Ectodermal cell (in vitro differentiated cells): ENCODE results near the gene BLM.

Experiments used
- H3K27ac ChIP-seq: 2 replicates; pipeline ENCODE4 v1.7.0; 2013; ENCODE audit warnings: mild to moderate bottlenecking, low read depth, low read length; ENCODE audit not compliant: insufficient read depth, poor library complexity, severe bottlenecking
- H3K27me3 ChIP-seq: 2 replicates; pipeline ENCODE4 v1.7.0; 2013; ENCODE audit warnings: mild to moderate bottlenecking, low read length; ENCODE audit not compliant: insufficient read depth, control insufficient read depth, poor library complexity, severe bottlenecking
- H3K36me3 ChIP-seq: one replicate; pipeline ENCODE4 v1.7.0; 2013; ENCODE audit warnings: low read length; ENCODE audit not compliant: control insufficient read depth, insufficient read depth
- H3K4me1 ChIP-seq: one replicate; pipeline ENCODE4 v1.7.0; 2013; ENCODE audit warnings: low read length; ENCODE audit not compliant: control insufficient read depth, insufficient read depth
- H3K4me3 ChIP-seq: 2 replicates; pipeline ENCODE4 v1.7.0; 2013; ENCODE audit warnings: low read depth, low read length, control low read depth; ENCODE audit not compliant: insufficient read depth
- H3K9me3 ChIP-seq: 2 replicates; pipeline ENCODE4 v1.7.0; 2013; ENCODE audit warnings: mild to moderate bottlenecking, low read length, moderate library complexity; ENCODE audit not compliant: control insufficient read depth
- WGBS, 2 experiments: methylation state at CpG; one replicate each; pipeline ENCODE4 v1.1.7; 2013; ENCODE audit warnings: missing lambda C conversion rate in 2 of 2; 5-methylcytosine and 5-hydroxymethylcytosine counted together

The BLM gene

GRCh38 chr15:90826886-90827435 lies 109.8 kb downstream of the BLM start:
- H3K27ac ChIP-seq: no peak overlapping the region
- H3K9me3 ChIP-seq: no peaks in the 10 kb centered on the region
- no peaks in the 10 kb centered on the region for H3K4me1 ChIP-seq
- WGBS, 2 experiments: 95% methylated on average over 20 of the region's 20 CpGs
- no peaks in the 10 kb centered on the region for H3K27me3 ChIP-seq
- H3K4me3 ChIP-seq: no peak overlapping the region
- H3K36me3 ChIP-seq: no peaks in the 10 kb centered on the region

DNA sequence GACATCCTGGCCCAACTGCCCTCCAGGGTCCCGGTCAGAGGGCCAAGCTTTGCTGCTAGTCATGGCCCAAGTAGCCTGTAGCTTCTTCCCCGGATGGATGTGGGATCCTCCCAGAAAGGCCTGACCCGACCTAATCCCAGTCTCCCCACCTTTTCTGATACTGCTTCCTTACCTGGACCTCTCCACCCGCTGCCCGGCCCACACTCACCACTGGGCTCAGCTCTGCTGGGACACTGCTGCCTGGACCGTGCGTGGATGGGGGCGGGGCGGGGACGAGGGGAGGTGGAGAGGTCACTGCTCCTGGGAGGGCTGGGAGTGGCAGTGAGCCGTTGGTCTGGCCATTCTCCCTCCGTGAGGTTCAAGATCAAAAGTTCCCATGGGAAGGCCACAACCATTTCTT lies 111.0 kb downstream of the BLM start:
- no peaks in the 10 kb centered on the region for H3K4me1 ChIP-seq
- H3K4me3 ChIP-seq: no peak overlapping the region
- no peaks in the 10 kb centered on the region for H3K27me3 ChIP-seq
- 85 to 88% methylated on average over 12 of the region's 12 CpGs for WGBS, 2 experiments
- H3K9me3 ChIP-seq: no peaks in the 10 kb centered on the region
- no peaks in the 10 kb centered on the region for H3K36me3 ChIP-seq
- no peak overlapping the region for H3K27ac ChIP-seq

- Histone ChIP-seq H3K4me3 (no peak overlapping the region), H3K9me3 (no peaks in the 10 kb centered on the region), H3K27ac (no peak overlapping the region), H3K27me3 (no peaks in the 10 kb centered on the region), H3K36me3 (no peaks in the 10 kb centered on the region), H3K4me1 (no peaks in the 10 kb centered on the region)
- 94 to 95% methylated on average over 6 of the region's 6 CpGs for WGBS, 2 experiments
These were observed 112.0 kb downstream of the BLM start for GRCh38 chr15:90829126-90829525.

DNA sequence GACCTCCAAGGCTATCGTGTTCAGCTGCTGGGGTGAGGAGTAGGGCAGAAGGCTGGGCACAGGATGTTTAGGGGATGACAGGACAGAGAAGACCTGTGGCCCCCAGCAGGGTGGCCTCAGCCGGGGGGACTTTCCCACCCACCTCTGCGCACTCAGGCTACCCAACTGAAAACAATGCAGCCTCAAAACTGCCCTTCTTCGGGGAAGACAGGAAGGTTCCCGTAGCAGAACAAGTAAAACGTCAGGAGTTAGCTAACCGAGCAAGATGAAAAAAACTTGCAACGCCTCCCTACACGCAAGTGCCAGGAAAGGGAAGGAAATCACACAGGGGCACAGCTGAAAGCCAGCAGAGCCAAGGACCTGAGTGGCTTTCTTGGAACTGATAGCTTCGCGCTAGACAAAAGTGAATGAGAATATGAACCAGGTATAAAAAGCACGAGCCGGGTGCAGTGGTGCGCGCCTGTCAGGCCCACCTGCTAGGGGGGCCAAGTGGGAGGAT lies 112.8 kb downstream of the BLM start:
- Histone ChIP-seq H3K27me3 (no peaks in the 10 kb centered on the region), H3K27ac (no peak overlapping the region), H3K4me1 (no peaks in the 10 kb centered on the region), H3K9me3 (no peaks in the 10 kb centered on the region), H3K36me3 (no peaks in the 10 kb centered on the region), H3K4me3 (no peak overlapping the region)
- 82 to 85% methylated on average over 15 of the region's 15 CpGs for WGBS, 2 experiments

DNA sequence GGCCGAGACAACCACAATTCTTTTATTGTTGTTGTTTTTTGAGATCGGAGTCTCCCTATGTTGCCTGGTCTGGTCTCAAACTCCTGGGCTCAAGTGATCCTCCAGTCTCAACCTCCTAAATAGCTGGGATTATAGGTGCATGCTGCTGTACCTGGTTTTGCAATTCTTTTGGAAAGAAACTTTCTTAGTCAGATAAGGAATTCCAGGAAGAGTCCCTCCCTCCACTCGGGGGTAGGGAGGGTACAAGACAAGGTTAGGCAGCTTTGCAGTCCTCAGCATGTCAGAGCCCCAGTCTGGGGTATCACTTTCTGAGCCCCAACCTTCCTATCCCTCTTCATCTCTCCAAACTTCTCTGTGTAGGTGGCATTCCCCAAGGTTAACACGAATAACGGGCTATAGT lies 117.5 kb downstream of the BLM start:
- Histone ChIP-seq H3K4me3 (no peak overlapping the region), H3K27me3 (no peaks in the 10 kb centered on the region), H3K4me1 (peaks cover 5% of the 10 kb centered on the region), H3K27ac (no peak overlapping the region), H3K9me3 (no peaks in the 10 kb centered on the region), H3K36me3 (no peaks in the 10 kb centered on the region)
- 88 to 91% methylated on average over 5 of the region's 5 CpGs for WGBS, 2 experiments

- Histone ChIP-seq H3K27me3 (no peaks in the 10 kb centered on the region), H3K4me3 (no peak overlapping the region), H3K9me3 (no peaks in the 10 kb centered on the region), H3K27ac (no peak overlapping the region), H3K36me3 (no peaks in the 10 kb centered on the region), H3K4me1 (peaks cover 10% of the 10 kb centered on the region)
- WGBS, 2 experiments: 73 to 74% methylated on average over 7 of the region's 7 CpGs
These were observed 119.2 kb downstream of the BLM start for GRCh38 chr15:90836296-90836871.

GRCh38 chr15:90837094-90837493 lies 119.9 kb downstream of the BLM start:
- Histone ChIP-seq H3K4me1 (peaks cover 10% of the 10 kb centered on the region), H3K9me3 (no peaks in the 10 kb centered on the region), H3K36me3 (no peaks in the 10 kb centered on the region), H3K4me3 (no peak overlapping the region), H3K27ac (no peak overlapping the region), H3K27me3 (no peaks in the 10 kb centered on the region)
- WGBS, 2 experiments: 91 to 93% methylated on average over 11 of the region's 11 CpGs

DNA sequence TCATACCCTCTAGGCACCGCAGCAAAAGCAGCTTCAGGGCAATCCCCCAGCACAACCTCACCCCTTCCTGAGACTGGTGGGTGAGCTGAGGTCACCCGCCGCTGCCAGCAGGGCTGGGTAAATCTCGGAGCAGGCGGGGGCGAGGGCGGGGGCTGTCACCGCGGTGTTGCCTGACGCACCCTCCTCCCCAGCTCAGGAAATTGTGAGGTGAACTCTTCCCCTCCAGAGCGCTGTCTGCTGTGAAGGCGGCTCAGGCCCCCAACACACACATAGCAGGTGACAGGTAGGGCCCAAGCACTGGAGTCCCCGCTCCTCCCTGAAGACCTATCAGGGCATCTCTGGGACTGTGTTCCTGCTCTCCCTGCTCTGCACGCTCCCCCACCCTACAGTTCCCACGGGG lies 121.0 kb downstream of the BLM start:
- H3K4me1 ChIP-seq: peaks cover 10% of the 10 kb centered on the region
- H3K36me3 ChIP-seq: no peaks in the 10 kb centered on the region
- no peaks in the 10 kb centered on the region for H3K27me3 ChIP-seq
- no peak overlapping the region for H3K27ac ChIP-seq
- H3K9me3 ChIP-seq: no peaks in the 10 kb centered on the region
- no peak overlapping the region for H3K4me3 ChIP-seq
- WGBS, 2 experiments: 89 to 93% methylated on average over 15 of the region's 15 CpGs

DNA sequence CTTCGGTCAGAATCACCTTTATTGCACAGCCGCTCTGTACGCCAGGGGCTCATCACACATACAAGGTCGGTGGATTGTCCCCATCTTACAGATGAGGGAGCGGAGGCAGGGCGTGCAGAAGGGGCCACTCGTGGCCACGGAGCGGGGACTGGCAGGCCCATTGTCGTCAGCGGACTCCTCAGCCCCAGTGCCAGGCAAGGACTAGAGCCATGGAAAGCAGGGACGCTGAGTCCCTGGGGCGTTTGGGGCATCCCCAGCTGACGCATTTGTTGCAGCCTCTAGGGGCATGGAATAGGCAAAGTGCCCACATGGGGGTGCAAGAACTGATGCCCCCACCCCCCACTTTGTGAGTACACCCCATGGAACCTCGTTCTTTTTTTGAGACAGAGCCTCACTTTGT lies 121.4 kb downstream of the BLM start:
- Histone ChIP-seq H3K4me3 (no peak overlapping the region), H3K27ac (no peak overlapping the region), H3K4me1 (peaks cover 10% of the 10 kb centered on the region), H3K36me3 (no peaks in the 10 kb centered on the region), H3K9me3 (no peaks in the 10 kb centered on the region), H3K27me3 (no peaks in the 10 kb centered on the region)
- WGBS, 2 experiments: 91 to 92% methylated on average over 15 of the region's 15 CpGs

- H3K27ac ChIP-seq: no peak overlapping the region
- peaks cover 10% of the 10 kb centered on the region for H3K4me1 ChIP-seq
- no peaks in the 10 kb centered on the region for H3K36me3 ChIP-seq
- 21% methylated on average over 19 of the region's 19 CpGs for WGBS, 2 experiments
- no peaks in the 10 kb centered on the region for H3K9me3 ChIP-seq
- H3K27me3 ChIP-seq: no peaks in the 10 kb centered on the region
- no peak overlapping the region for H3K4me3 ChIP-seq
These were observed 122.3 kb downstream of the BLM start for GRCh38 chr15:90839187-90840071.
